GM19351 (cell line): ENCODE data around the gene MED15.

Source experiments
- ATAC-seq: cut with Tn5 transposase; IDR thresholded peaks from one replicate; pipeline ENCODE4 v1.9.1; 2021; ENCODE audit warnings: mild to moderate bottlenecking, moderate library complexity; ENCODE audit not compliant: unreplicated experiment

Gene MED15

DNA sequence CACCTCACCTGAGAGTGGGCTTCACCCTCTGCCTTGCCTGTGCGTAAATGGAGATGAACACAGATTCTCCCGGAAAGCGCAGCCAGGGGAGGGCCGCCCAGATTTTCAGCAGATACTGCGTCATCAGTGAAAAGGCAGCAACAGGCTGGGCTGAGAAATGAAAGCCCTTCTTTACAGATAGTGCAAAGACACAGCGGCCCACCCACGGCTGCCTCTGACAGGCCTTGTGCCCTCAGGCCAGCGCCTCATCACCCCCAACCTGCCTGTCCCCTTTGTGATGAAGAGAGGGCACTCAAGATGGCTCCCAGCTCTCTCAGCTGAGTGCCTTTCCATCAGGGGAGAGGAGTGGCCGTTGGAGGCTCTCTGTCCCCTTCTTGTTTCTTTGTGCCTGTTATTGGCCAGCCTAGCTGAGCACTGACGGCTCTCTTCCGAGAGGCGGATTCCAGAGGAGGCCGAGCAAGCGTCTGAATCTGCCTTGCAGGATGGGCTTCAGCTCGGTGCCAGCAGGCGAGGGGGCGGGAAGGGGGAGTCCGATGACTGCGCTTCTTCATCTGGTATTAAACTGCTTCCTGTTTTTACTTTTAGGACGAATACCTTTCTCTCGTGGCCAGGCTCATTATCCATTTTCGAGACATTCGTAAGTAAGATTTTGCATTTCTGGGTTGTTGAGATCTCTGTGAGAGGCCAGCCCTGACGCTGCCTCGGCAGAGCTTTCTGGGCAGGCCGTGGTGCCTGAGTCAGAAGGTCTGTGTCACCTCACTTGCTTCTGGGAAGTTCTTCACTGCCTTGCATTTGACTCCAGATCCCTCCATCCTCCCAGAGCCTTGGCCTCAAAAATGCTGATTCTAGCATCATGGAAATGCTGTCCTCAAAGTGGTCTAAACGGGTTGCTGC, 43.7 kb downstream of the MED15 start:
- no peak for ATAC-seq

DNA sequence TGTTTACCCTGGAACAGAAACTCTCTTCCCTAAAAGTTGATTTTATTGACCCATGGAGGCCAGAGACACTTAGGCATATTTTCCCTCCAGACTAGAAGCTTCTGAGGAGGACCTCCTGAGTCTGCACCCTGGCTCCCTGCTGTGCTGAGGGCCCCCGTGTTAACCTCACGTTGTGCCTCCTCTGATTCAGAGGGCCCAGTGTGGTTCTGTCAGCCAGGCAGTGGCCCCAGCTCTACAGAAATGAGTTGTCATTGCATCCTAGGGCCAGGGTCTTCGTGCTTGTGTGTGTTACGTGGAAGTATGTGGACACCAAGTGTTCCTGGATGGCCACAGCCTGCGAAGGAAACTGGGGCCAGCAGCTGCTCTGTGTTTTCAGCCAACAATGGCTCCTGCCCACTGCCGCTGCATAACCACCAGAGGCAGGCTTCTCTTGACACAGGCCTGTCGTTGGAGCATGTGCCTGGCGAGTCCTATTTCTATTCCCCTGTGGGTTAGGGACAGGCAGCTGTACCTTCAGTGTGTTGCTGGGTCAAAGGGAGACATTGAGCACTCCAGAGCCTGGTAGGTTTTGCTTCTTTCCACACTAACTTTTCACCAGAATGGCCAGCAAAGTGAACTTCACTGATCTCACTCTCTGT, 44.5 kb downstream of the MED15 start:
- no peak for ATAC-seq

DNA sequence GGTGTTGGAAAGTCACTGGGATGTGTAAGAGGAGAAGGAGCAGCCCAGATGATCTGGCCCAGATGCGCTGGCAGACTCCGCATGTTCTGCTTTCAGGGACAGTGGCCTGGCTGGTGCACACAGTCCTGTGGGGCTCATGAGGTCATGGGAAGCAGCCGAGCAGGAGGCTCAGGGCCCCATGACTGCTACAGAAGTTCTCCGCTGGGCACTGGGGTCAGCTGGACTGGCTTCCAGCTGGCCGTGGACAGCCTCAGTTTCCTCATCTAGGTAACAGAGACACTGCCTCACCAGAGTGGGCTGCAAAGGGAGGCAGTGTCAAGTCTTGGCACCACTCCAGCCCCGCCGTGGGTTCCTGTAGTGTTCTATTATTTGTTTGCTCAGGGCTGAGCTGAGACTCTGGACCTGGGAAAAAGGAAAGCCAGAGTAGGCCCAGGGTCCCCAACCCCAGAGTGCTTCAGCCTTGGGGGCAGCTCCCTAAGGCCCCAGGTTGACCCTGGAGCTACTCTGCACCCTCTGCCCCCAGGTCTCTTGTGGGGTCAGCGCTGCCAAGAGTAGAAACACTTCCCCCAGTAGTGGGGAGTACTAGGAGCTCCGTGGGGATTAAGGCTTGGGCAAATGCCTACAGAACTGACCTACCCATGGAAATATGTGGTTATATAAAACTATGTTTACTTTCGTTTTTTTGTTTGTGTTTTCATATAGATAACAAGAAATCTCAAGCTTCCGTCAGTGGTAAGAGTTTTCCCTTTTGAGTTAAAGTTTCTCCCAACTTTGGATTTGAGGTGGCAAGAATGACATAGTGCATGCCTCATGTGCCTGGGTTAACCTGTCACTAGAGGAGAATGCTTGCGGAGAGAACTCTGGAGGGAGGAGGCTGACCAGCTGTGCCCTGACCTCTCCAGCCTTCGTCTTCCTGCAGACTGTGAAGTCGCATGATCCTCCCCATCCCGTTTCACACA, 45.3 kb downstream of the MED15 start:
- no peak for ATAC-seq

DNA sequence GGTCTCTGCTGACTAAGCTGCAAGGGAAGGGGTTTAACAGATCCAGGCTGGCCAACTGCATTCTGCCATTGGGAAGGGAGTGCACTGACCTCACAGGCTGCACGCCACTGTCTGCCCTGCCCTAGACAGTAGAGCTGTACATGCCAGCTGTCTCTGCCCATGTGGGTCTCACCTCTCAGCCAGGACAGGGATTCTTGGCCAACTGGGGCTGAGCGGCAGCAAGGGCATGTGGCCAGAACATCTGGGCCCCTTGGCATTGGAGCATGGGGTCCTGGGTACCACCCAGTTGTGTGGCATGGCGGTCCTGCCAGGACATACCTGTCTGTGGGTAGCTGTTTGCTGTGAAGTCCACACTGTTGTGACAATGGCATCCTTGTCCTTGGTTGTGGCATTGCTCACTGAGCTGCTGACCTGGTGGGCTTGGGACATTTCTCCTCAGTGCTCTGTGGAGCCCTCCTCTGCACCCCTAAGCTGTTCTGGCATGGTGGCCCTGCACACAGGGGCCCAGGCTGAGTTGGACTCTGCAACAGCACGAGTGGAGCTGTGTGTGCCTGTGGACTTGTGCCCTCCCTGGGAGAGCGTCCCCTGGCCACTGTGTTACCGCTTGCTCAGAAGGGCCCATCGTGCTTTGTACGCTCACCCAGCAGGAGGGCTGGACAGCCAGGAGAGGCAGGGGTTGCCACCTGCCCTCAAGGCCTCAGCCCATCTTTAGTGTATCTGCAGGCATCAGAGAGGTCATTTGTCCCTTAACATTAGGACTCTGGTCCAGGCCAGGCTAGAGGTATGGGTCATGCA, 46.7 kb downstream of the MED15 start:
- ATAC-seq, result no peak

DNA sequence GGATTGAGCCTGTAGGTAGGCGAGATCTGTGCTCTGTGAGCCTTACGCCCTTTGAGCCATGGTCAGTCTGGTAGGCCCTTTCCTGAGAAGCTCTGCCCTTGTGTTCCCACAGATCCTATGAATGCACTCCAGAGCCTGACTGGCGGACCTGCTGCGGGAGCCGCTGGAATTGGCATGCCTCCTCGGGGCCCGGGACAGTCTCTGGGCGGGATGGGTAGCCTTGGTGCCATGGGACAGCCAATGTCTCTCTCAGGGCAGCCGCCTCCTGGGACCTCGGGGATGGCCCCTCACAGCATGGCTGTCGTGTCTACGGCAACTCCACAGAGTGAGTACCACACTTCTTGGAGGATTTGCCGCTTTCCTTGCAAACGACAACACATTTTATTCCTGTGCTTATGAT, 47.4 kb downstream of the MED15 start:
- ATAC-seq, result no peak

DNA sequence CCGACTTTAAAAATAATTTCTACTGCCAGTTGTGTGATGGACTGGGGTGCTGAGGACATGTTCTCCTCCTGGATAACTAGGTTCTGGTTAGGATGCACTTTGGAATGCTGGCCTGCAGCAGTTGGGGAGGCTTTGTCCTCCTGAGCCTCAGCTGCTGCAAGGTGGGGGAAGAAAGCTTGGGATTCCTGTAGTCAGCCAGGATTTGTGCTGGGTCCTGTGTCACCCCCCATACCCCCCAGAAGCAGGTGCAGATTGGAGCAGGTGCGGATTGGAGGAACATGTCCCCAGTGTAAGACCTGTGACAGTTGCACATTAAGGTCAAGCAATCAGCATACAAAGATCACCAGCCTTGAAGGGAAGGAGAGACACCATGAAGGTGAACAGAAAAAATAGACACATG, 51.1 kb downstream of the MED15 start:
- no peak for ATAC-seq

DNA sequence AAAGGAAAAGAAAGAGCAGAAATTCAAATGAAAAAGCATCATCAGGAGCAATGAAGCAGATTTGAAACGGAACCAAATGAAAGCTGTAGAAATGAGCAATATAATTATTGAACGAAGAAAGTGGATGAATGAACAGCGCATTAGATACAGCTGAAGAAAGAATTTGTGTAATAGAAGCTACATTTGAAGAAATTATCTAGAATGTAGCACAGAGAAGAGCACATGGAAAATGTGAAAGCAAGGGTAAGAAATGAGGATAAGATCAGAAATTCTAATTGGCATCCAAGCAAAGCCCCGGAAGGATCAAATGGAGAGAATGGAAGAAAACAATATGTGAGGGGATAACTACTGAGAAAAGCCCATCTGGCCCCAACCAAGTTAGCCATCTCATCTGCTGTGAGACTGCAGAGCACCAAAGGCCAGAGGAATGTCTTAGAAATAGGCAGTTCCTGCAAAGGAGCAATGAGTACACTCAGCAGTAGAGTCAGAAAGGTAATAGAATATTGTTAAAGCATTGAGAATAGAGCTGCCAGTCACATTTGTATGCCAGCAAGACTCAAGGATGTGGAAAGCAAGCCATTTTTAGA, 51.9 kb downstream of the MED15 start:
- ATAC-seq, result no peak

DNA sequence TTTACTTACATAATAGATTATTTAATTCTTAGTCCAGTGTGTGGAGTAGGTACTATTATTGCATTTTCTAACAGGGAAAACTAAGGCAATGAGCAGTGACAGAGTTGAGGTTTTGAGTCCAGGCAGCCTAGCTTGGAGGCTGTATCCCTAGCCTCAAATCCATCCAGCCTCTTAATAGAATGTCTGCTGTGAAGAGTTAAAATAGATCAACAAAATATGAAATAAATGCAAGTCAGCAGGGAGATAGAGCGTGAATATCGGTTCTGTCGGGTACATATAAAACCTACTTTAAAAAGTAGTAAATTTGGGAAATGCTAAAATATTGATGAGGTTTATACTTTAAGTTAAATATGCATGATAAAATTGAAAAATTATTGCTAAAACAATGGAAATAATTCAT, 53.3 kb downstream of the MED15 start:
- ATAC-seq, result no peak

DNA sequence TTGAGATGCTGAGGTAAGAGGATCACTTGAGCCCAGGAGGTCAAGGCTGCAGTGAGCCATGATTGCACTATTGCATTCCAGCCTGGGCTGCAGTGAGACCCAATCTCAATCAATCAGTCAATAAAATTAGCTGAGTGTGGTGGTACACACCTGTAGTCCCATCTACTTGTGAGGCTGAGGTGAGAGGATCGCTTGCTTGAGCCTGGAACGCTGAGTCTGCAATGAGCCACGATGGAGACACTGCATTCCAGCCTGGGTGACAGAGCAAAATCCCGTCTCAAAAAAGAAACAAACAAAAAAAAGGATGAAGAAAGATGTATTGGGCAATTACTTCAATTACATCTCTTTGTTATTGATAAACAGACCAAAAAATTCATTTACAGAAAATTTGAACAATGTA, 54.5 kb downstream of the MED15 start:
- ATAC-seq, result no peak

DNA sequence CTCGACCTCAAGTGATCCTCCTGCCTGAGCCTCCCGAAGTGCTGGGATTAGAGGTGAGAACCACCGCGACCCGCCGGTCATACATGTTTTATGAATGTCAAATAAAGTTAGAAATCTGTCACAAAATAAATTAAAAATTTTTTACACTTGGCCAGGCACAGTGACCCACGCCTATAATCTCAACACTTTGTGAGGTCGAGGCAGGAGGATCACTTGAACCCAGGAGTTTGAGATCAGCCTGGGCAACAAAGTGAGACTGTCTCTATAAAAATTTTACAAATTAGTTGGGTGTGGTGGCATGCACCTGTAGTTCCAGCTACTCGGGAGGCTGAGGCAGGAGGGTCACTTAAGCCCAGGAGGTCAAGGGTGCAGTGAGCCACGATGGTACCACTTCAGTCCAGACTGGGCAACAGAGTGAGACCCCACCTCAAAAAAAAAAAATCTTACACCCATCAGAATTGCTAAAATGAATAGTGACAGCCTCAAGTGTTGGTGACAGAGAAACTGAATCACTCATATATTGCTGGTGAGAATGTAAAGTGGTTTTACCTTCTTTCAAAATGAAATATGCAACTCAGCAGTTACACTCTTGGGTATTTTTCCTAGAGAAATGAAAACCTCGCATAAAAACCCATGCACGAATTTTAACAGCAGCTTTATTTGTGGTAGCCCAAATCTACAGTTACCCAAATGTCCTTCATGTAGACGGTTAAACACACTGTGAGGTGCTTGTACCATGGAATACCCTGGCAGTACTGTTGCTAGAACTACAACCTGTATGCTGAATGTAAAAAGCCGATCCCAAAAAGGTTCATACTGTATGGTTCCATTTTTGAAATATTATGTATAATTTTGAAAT, 55.4 kb downstream of the MED15 start:
- no peak for ATAC-seq

DNA sequence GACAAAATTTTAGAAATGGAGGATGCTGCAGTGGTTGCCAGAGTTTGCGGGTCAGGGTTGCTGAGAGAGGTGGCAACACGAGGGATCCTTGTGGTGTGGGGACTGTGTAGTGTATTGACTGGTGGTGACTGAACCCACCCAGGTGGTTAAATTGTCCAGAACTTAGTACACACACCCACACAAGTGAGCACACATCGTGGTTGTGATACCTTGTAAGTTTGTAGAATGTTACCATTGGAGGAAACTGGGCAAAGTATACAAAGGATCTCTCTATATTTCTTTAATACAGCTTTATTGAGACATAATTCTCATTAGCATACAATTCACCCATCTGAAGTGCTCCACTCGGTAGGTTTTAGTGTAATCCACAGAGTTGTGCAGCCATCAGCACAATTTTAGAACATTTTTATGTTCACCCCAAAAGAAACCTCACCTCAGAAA, 56.1 kb downstream of the MED15 start:
- ATAC-seq, result no peak

DNA sequence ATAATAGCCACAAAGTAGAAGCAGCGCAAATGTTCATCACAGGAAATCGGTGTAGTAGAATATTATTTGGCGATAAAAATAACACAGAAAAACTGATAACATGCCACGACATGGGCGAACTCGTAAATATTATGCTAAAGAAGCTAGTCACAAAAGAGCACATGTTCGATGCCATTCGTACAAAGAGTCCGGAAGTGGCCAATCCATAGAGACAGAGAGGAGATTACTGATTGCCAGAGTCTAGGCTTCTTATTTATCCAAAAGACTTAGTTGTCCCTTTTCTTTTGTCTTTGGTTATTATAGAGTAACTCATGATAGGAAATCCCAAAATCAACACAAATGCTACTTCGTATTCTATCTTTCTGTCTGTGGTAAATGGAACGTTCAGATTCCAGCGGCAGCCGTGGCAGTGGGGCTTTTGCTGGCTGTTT, 56.5 kb downstream of the MED15 start:
- no peak for ATAC-seq

DNA sequence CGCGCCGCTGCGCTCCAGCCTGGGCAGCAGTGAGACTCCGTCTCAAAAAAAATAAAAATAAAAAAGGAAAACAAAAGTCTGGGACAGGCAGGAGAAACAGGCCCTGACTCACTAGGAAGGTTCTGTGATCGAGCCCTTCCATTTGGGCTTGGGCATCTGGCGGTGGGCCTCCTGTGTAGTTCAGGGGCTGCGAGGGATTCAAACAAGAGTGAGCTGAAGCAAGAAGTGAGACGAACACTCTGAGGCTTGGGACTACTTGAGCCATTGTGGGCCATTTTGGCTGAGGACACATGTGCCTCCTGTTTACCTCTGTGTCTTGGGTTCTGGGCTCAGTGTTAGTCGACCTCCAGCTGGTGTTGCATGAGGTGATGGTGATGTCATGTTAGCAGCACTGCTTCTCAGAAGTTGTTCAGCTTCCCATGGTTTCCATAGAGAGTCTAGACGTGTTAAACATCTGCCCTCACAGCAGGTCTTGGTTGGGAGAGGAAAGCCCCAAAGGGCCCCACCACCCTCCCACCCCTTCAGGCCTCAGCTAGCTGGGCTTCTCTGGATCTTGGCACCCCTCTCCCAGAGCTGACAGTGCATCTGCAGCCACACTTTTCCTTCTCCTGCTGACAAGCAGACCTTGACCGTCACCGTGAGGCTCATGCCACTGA, 57.8 kb downstream of the MED15 start:
- no peak for ATAC-seq

DNA sequence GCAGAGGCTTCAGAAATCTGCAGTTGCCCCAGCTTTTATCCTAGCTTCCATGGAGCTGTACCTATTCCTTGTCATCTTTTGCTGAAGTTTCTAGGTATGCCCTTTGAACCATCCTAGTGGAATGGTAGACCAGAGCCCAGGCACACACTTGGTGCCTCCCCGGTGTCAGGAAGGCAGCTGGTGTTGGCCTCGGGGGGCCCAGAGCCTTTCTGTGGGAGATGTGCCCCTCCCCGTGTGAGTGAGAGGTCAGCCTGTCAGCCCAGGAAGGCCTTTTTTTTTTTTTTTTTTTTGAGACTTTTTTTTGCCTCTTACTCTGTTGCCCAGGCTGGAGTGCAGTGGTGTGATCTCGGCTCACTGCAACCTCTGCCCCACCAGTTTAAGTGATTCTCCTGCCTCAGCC, 58.4 kb downstream of the MED15 start:
- ATAC-seq, result no peak

DNA sequence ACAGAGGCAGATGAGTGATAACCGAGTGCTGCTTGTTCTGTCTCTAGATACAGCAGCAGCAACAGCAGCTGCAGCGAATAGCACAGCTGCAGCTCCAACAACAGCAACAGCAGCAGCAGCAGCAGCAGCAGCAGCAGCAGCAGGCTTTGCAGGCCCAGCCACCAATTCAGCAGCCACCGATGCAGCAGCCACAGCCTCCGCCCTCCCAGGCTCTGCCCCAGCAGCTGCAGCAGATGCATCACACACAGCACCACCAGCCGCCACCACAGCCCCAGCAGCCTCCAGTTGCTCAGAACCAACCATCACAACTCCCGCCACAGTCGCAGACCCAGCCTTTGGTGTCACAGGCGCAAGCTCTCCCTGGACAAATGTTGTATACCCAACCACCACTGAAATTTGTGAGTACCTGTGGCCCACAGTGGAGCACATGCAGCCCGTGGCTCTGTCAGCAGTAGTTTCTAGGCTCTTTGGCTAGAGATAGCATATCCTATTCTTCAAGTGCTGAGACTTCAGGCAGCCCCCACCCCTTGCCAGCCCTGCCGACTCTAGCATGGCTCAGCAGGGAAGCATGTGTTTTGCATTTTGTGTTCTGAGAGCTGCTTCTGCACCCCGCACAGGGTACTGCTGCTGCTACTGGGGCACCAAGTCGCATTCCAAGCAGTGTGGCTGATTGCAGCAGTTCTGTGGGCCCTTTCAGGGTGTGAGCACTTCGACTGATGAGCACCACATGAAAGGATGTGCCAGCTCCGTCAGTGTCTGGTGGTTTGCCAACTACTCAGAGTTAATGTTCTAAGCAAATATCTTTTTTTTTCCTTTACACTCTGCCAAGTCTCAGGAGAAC, 59.2 kb downstream of the MED15 start:
- no peak for ATAC-seq

DNA sequence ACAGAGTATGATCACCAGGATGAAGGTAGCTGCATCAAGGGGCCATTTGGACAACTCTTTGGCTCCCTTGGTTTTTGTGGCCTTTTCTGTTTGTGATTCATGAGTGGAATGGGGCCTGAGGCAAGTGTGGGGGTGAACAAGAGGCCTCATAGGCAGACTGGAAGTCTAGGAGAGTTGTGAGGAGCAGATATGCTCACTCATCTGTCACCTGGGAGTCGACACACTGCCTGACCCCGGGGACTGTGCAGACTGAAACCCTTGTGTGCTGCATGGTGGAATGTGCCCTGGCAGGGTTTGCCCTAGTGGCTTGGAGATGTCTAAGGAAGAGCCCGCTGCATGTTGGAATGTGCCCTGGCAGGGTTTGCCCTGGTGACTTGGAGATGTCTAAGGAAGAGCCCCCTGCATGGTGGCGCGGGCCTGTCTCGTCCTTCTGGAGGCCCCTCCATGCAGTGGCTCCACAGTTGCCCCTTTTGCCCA, 60.0 kb downstream of the MED15 start:
- ATAC-seq, result no peak

DNA sequence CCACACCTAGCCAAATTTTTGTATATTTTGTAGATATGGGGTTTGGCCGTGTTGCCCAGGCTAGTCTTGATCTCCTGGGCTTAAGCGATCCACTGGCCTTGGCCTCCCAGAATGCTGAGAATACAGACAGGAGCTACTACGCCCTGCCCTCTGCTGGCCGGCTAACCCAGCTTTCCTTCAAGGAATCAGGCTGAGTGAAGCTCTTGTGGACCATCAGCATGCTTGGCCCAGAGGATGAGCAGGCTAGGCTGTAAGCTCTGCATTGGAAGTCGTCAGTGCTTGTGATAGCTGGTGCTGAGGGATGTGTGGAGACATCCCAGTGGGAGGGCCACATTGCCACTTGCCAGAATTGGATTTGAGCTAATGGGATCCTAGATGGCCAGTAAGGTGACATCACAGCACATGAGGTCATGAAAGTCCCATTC, 60.6 kb downstream of the MED15 start:
- ATAC-seq, result no peak
